ENCODE measurements around the gene SSR1. TPM values are rescaled to one million over a fixed set of nuclear protein-coding genes. Genes with fewer than 3 reads are reported as not detected.
"Not testable (repeated sequence)": the region's sequence is repeated elsewhere in the genome, so short reads cannot be mapped to it uniquely, and the experiment has no call there.

The SSR1 gene
- 71.0 and 169 TPM in 2 replicates for total RNA-seq

DNA sequence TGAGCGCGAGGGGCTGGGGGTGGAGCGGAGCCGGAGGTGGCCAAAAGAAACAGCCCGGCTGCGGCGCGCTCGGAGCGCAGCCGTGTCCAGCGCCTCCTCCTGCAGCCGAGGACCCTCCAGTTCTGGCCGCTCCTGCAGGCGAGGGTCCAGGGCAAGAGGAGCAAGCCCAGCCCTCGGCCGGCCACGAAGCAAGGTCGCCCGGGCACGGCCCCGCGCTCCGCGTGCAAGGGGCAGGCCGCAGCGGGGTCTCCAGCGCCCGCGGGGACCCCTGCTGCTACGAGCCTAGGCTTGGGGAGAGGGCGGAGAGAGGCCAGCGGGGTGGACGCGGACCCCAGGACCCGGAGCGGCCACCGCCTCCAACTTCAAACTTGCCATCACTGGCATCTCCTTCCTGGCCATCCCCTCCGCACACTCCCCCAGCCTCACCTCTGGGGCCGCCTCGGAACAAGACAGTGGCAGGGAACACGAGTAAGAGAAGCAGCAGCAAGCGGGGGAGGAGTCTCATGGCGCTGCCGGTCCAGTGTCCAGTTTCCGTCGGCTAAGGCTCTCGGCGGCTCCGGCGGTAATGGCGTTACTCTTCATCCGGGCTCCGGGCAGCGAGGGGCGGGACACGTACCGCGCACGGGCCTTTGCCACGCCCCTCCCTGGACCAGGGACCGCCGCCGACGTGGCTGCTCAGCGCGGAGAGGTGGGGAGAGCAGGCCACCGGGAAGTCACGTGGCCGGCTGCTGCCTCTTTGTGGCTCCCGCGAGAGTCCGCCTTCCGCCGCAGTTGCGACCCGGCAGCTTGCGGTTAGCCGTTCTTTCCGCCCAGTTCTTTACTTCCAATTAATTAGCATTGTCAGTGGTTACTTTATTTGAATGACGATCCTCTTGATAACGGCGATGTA lies at the start of gene SSR1:
TSS of gene SSR1 (minus strand) at position 584 of the 889 bp plus-strand sequence. CDS start at position 505, 79 bp downstream.
- peak; percentile 84 for DNase-seq (ENCODE audit: low read depth)

DNA sequence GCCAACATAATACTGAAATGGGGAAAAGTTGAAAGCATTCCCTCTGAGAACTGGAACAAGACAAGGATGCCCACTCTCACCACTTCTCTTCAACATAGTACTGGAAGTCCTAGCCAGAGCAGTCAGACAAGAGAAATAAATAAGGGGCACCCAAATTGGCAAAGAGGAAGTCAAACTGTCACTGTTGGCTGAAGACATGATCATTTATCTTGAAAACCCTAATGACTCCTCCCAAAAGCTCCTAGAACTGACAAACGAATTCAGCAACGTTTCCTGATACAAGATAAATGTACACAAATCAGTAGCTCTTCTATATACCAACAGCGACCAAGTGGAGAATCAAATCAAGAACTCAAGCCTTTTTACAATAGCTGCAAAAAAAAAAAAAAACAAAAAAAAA lies 38.9 kb upstream of the SSR1 start:
- not testable (repeated sequence) for DNase-seq (ENCODE audit: low read depth)

DNA sequence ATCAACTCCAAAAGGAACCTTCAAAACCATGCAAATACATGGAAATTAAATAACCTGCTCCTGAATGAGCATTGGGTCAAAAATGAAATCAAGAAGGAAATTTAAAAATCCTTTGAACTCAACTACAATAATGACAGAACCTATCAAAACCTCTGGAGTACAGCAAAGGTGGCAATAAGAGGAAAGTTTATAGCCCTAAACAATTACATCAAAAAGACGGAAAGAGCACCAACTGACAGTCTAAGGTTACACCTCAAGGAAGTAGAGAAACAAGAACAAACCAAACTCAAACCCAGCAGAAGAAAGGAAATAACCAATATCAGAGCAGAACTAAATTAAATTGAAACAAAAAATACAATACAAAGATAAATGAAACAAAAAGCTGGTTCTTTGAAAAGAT lies 37.6 kb upstream of the SSR1 start:
- DNase-seq (ENCODE audit: low read depth): not testable (repeated sequence)

GRCh38 chr6:7347551-7347997 lies 34.6 kb upstream of the SSR1 start:
- DNase-seq (ENCODE audit: low read depth): peak; percentile 90

- DNase-seq (ENCODE audit: low read depth): not testable (repeated sequence)
These were observed 31.9 kb upstream of the SSR1 start for GRCh38 chr6:7344773-7345450.

- no peak for DNase-seq (ENCODE audit: low read depth)
These were observed 30.8 kb upstream of the SSR1 start for GRCh38 chr6:7343546-7344475.

DNA sequence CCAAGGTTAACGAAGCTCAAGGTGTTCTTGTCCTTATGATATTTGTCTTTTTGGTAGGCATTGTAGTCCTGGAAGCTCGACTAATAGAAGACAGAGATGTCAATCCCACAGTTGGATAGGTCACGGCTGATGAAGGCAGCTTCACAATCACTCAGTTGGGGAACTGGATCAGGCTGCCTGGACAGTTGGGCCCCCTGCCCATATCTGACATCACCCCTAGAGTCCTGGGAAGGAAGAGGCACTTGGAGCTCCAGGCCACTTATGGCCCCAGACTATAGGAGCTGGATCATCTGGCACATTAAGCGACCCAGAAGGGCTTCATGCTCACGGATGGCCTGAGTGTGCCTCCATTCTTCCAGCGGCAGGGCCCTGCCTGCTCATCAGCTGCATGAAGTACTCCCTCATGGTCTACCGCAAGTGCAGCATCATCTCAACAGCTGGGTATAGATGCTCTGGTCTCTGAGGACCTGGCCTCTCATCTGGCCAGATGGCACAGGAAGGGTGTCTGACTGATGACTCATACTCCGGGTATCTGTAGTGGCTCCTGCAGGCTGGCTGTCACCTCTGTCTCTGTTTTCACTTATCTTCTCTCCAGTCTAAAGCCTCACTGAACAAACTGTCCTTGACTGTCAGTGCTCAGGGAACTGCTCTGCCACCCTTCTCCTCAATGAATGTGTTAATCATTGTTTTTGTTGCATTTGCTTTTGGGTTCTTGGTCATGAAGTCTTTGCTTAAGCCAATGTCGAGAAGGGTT lies 29.2 kb upstream of the SSR1 start:
- DNase-seq (ENCODE audit: low read depth): peak; percentile 2

DNA sequence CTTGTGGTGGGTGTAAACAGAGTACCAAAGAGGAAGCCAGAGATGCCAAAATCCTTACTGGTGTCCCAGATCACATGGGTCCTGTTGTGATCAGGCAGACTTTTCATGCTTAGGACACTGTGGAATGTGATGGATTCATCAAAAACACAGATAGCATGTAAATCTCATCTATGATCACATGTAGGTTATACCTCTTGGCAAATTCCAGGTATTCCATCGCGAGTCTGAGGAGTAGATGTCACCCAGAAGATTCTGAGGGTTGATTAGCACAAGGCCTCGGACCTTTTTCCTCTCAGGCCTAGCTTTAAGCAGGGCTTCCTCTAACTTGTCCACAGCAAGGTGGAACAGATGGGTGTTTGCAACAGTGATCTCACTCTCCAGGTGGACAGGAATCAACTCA lies 28.3 kb upstream of the SSR1 start:
- no peak for DNase-seq (ENCODE audit: low read depth)

- DNase-seq (ENCODE audit: low read depth): peak; percentile 9
These were observed 26.2 kb upstream of the SSR1 start for GRCh38 chr6:7339007-7339732.

- DNase-seq (ENCODE audit: low read depth): no peak
These were observed 25.0 kb upstream of the SSR1 start for GRCh38 chr6:7338031-7338430.

DNA sequence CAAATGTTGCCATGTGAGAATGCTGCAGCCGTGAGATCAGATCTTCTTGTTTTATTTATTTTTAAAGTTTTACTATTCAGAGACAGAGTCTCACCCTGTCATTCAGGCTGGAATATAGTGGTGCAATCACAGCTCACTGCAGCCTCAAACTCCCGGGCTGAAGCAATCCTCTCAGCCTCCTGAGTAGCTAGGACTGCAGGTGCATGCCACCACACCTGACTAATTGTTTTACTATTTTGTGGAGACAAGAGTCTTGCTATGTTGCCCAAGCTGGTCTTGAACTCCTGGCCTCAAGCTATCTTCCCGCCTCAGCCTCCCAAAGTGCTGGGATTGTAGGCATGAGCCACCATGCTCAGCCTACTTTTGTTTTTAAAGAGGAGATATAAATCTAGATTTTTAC lies 22.5 kb upstream of the SSR1 start:
- no peak for DNase-seq (ENCODE audit: low read depth)

DNA sequence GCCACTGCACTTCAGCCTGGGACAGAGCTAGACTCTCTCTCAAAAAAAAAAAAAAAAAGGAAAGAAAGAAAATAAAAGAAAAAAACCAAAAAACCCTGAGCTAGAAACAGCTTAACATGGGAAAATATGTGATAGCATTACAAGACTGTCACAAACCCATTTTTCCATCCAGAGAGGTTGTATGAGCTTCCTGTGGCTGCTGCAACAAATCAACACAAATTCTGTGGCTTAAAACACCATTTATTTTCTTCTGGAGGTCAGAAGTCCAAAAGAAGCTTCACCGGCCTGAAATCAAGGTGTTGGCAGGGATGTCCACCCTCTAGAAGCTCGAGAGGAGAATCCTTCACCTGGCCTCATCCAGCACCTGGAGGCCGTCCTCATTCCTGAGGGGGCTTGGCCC lies 21.7 kb upstream of the SSR1 start:
- DNase-seq (ENCODE audit: low read depth): no peak

DNA sequence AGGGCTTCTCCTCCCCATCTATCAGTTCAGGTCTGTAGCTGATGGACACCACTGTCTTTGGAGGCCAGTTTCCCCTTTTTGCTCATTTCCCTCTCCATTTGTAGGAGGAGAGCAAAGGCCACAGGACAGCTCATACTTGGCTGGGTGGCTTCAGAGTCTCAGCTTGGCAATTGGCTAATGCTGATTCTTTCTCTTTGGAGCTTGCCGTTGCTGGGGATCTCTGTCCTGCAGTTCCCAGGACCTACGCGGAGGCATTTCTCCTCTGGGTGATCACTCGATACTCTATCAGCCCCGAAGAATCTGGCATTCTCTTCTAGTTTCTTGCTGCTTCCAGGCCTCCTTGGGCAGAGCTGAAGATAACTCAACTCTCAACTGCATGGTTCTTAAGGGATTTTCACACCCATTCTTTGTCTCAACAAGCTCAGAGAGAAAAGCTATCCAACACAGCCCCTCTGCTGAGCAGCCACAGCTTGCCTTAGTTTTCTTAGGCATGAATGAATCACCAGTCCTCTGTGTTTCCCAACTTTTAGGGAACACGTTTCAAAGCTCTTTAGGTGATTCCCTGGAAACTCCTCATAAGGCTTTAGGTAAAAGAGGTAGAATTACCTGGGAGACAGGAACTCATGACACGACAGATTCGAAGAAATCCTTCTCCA lies 19.2 kb upstream of the SSR1 start:
- peak; percentile 18 for DNase-seq (ENCODE audit: low read depth)

GRCh38 chr6:7331452-7331851 lies 18.5 kb upstream of the SSR1 start:
- no peak for DNase-seq (ENCODE audit: low read depth)

GRCh38 chr6:7328243-7328642 lies 15.2 kb upstream of the SSR1 start:
- DNase-seq (ENCODE audit: low read depth): no peak

DNA sequence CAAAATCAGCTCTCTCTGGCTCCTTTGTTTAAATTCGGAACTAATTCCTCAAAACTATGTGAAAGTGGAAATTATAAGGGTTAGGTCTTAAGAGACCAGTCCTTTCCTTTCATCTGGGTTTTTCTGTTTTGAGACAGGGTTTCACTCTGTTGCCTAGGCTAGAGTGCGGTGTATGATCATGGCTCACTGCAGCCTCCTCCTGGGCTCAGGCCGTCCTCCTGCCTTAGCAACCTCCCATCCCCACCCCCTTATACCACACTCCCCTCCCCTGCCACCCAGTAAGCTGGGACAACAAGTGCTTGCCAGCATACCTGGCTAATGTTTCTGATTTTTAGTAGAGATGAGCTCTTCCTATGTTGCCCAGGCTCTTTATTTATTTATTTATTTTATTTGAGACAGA lies 12.8 kb upstream of the SSR1 start:
- no peak for DNase-seq (ENCODE audit: low read depth)

- no peak for DNase-seq (ENCODE audit: low read depth)
These were observed 11.5 kb upstream of the SSR1 start for GRCh38 chr6:7324520-7324919.

DNA sequence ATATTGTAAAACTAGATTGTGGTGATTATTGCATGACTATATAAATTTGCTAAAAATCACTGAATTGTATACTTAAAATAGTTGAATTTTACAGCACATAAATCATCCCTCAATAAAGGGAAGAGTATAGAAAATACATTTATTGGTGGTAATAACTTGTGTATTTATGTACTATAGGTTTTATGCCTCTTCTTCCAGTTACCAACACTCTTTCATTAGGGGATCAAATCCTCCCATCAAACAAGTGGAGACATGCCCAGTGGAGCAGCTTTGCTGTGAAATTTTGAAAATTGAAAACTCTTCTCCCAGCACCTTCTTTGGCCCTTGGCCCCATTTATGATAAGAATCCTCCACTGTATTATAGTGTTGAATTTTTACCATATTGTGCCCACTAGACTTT lies 10.1 kb upstream of the SSR1 start:
- DNase-seq (ENCODE audit: low read depth): no peak

GRCh38 chr6:7321866-7322265 lies 8.9 kb upstream of the SSR1 start:
- not testable (repeated sequence) for DNase-seq (ENCODE audit: low read depth)

- DNase-seq (ENCODE audit: low read depth): not testable (repeated sequence)
These were observed 6.4 kb upstream of the SSR1 start for GRCh38 chr6:7319406-7319805.
